Gastrocnemius medialis (tissue), 4 donors: Measurements from ENCODE around the gene GSTT2B. TPM values are rescaled to one million over a fixed set of nuclear protein-coding genes. Genes with fewer than 3 reads are reported as not detected.
A peak's percentile ranks its signal among the peaks of the same experiment; 100 is the strongest.
"Not testable (repeated sequence)": the region's sequence is repeated elsewhere in the genome, so short reads cannot be mapped to it uniquely, and the experiment has no call there.

Source experiments
- ATAC-seq, 2 donors: fragments of 150-250 bp; one replicate each; pipeline ENCODE4 v1.9.1; 2016
- DNase-seq, 2 donors: peaks; one replicate each; pipeline ENCODE4 v3.0.0-alpha.2; 2019
- H3K27ac ChIP-seq, 4 donors: fragments of 200-600 bp; sonication (generic); 1 replicate in 1 of 4; 2 replicates in 3 of 4; pipeline ENCODE4 v1.5.1; 2016 to 2018; ENCODE audit warnings: mild to moderate bottlenecking in 2 of 4, moderate library complexity in 1 of 4
- H3K27me3 ChIP-seq, 3 donors: fragments of 200-600 bp; sonication (generic) in 2 of 3; 1 replicate in 1 of 3; 2 replicates in 2 of 3; pipeline versions ENCODE4 v1.5.1 to v1.6.0; 2016 to 2019; ENCODE audit warnings: mild to moderate bottlenecking in 1 of 3, moderate library complexity in 1 of 3
- H3K36me3 ChIP-seq, 2 donors: fragments of 200-600 bp; sonication (generic) in 1 of 2; one replicate each; pipeline ENCODE4 v1.5.1; 2017 to 2018
- H3K4me1 ChIP-seq, 2 donors: fragments of 200-600 bp; sonication (generic) in 1 of 2; one replicate each; pipeline ENCODE4 v1.5.1; 2016 to 2017; ENCODE audit warnings: mild to moderate bottlenecking in 2 of 2
- H3K4me3 ChIP-seq, 4 donors: fragments of 200-600 bp; sonication (generic) in 3 of 4; 1 replicate in 1 of 4; 2 replicates in 3 of 4; pipeline ENCODE4 v1.5.1; 2016 to 2019; ENCODE audit warnings: mild to moderate bottlenecking in 2 of 4
- H3K9me3 ChIP-seq, 3 donors: fragments of 200-600 bp; sonication (generic) in 2 of 3; 1 replicate in 1 of 3; 2 replicates in 2 of 3; pipeline ENCODE4 v1.5.1; 2016 to 2019
- in situ Hi-C, 4 donors: fragments of 200-750 bp; cut with MboI; loops; one replicate each; pipeline versions ENCODE4 v1.15.0 to v1.8.0; 2017; ENCODE audit warnings: low sequenced_read_pairs in 4 of 4
- intact Hi-C: fragments of 100-400 bp; cut with DNase I; formaldehyde crosslinking; loops from one replicate; pipeline ENCODE4 v1.15.1; 2023; ENCODE audit warnings: low total_unique reads
- total RNA-seq, 4 donors: library from RNA; depleted of rRNA; stranded (reverse); fragments of >200 nt; gene quantifications; one replicate each; pipeline versions ENCODE4 v1.1.0 to v1.2.3, GENCODE V29; 2016
- TF ChIP-seq, protein P1 (sequence below), 5 experiments: fragments of 450-650 bp in 3 of 5; fragments of 200-600 bp in 2 of 5; sonication (generic) in 2 of 5; IDR thresholded peaks in 4 of 5; conservative IDR thresholded peaks in 1 of 5; 1 replicate in 4 of 5; 2 replicates in 1 of 5; pipeline ENCODE4 v1.5.1; 2016 to 2019; ENCODE audit warnings: antibody characterized with exemption in 5 of 5, mild to moderate bottlenecking in 3 of 5, moderate library complexity in 3 of 5

Gene GSTT2B
- total RNA-seq, 4 donors from 2014 or later, result 1.4 to 7.2 (median 5.1) TPM

GRCh38 chr22:23956301-23956900, 4.6 kb downstream of the GSTT2B start:
- DNase-seq (peak; percentile 61 to 69), ATAC-seq (peak; percentile 85 to 86)
- TF ChIP-seq, protein P1, sequence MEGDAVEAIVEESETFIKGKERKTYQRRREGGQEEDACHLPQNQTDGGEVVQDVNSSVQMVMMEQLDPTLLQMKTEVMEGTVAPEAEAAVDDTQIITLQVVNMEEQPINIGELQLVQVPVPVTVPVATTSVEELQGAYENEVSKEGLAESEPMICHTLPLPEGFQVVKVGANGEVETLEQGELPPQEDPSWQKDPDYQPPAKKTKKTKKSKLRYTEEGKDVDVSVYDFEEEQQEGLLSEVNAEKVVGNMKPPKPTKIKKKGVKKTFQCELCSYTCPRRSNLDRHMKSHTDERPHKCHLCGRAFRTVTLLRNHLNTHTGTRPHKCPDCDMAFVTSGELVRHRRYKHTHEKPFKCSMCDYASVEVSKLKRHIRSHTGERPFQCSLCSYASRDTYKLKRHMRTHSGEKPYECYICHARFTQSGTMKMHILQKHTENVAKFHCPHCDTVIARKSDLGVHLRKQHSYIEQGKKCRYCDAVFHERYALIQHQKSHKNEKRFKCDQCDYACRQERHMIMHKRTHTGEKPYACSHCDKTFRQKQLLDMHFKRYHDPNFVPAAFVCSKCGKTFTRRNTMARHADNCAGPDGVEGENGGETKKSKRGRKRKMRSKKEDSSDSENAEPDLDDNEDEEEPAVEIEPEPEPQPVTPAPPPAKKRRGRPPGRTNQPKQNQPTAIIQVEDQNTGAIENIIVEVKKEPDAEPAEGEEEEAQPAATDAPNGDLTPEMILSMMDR (IDR thresholded peaks at IDR 0.05 in 4 of 5, conservative IDR thresholded peaks at IDR 0.05 in 1 of 5), result peak; percentile 84 to 91 (median 89)
- H3K9me3 ChIP-seq, H3K36me3 ChIP-seq, H3K27me3 ChIP-seq, in situ Hi-C loops, H3K4me3 ChIP-seq, H3K27ac ChIP-seq, H3K4me1 ChIP-seq: not testable (repeated sequence)
- intact Hi-C loops, result loop anchor here (5.0 kb wide), 1 partner anchor 221 kb away; no protein-coding TSS in a partner anchor

DNA sequence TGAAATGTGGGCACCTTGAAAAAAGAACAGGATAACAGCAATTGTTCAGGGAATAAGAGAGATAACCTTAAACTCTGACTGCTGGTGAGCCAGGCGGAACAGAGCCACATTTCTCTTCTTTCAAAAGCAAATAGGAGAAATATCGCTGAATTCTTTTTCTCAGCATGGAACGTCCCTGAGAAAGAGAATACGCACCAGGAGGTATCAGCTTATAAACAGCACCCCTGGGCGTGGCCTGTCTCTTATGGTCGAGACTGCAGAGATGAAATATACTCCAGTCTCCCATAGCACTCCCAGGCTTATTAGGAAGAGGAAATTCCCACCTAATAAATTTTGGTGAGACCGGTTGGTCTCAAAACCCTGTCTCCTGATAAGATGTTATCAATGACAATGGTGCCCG, 5.1 kb downstream of the GSTT2B start:
- in situ Hi-C loops, DNase-seq, ATAC-seq, H3K4me1 ChIP-seq, H3K36me3 ChIP-seq, H3K9me3 ChIP-seq, H3K27me3 ChIP-seq, H3K27ac ChIP-seq, H3K4me3 ChIP-seq: not testable (repeated sequence)
- intact Hi-C loops, result loop anchor here (5.0 kb wide), 1 partner anchor 221 kb away; no protein-coding TSS in a partner anchor

- H3K36me3 ChIP-seq, in situ Hi-C loops, H3K27me3 ChIP-seq, ATAC-seq, H3K27ac ChIP-seq, H3K9me3 ChIP-seq, H3K4me1 ChIP-seq, H3K4me3 ChIP-seq, DNase-seq: not testable (repeated sequence)
- intact Hi-C loops, result loop anchor here (5.0 kb wide), 1 partner anchor 222 kb away; no protein-coding TSS in a partner anchor
Observed at GRCh38 chr22:23954991-23955305, 6.0 kb downstream of the GSTT2B start.

- H3K27ac ChIP-seq, DNase-seq, ATAC-seq, H3K36me3 ChIP-seq, intact Hi-C loops, H3K4me1 ChIP-seq, in situ Hi-C loops, H3K9me3 ChIP-seq, H3K4me3 ChIP-seq, H3K27me3 ChIP-seq: not testable (repeated sequence)
Observed at GRCh38 chr22:23954193-23954990, 6.6 kb downstream of the GSTT2B start.

DNA sequence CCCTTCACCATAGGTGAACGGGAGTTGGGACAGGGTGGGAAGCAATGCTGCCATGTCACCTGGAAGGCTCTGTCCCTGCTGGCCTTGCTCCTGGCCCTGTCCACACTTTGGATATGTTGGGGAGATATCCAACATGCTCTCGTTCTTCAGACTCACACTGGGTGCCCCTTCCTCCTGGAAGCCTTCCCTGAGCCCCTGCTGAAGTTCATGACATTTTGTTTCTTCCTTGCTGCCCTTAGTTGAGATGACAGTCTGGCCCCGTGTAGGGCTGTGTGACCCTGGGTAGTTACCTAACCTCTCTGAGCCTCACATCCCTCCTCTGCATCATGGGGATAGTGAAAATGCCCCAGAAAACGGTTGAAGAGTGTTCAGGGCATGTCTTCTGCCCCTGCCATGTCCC, 7.5 kb downstream of the GSTT2B start:
- H3K9me3 ChIP-seq, intact Hi-C loops, H3K36me3 ChIP-seq: not testable (repeated sequence)

GRCh38 chr22:23952794-23953405, 8.1 kb downstream of the GSTT2B start:
- DNase-seq, H3K9me3 ChIP-seq, H3K4me1 ChIP-seq, ATAC-seq, H3K27ac ChIP-seq, in situ Hi-C loops, H3K27me3 ChIP-seq, H3K36me3 ChIP-seq, intact Hi-C loops, H3K4me3 ChIP-seq: not testable (repeated sequence)

More for the DNA sequence above, 7.5 kb downstream of the GSTT2B start:
- in situ Hi-C loops, DNase-seq, H3K4me1 ChIP-seq, H3K4me3 ChIP-seq, H3K27me3 ChIP-seq, ATAC-seq, H3K27ac ChIP-seq: not testable (repeated sequence)

DNA sequence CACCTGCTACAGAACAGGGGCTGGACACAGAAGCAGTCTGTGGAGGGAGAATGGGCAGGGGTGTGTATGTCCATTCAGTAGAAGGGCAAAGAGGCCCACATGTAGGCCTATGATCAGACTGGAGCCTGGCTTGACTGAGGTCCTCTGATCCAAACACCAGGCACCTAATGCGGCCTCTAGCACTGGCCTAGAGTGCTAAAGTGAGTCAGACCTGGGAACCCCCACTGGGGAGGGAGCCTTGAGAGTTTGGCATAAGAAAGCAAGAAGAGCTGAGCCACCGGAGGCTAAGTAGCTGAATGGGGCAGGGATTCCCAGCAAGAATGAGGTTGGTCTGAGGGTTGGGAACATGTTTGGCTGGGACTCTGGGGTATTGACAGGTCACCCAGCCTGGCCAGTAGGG, 9.6 kb downstream of the GSTT2B start:
- not testable (repeated sequence) for ATAC-seq

GRCh38 chr22:23949764-23950163, 11.2 kb downstream of the GSTT2B start:
- H3K4me3 ChIP-seq, H3K9me3 ChIP-seq, ATAC-seq, DNase-seq, H3K36me3 ChIP-seq, H3K4me1 ChIP-seq, H3K27ac ChIP-seq, in situ Hi-C loops, H3K27me3 ChIP-seq: not testable (repeated sequence)
- intact Hi-C loops, result loop anchor here (5.0 kb wide), 1 partner anchor 53 kb away; no protein-coding TSS in a partner anchor

More for the DNA sequence above, 9.6 kb downstream of the GSTT2B start:
- H3K9me3 ChIP-seq, DNase-seq, H3K27me3 ChIP-seq, H3K4me3 ChIP-seq, H3K36me3 ChIP-seq, intact Hi-C loops, H3K27ac ChIP-seq, in situ Hi-C loops, H3K4me1 ChIP-seq: not testable (repeated sequence)

- intact Hi-C loops, result loop anchor here (5.0 kb wide), 1 partner anchor 55 kb away; no protein-coding TSS in a partner anchor
- H3K4me1 ChIP-seq, DNase-seq, H3K27me3 ChIP-seq, H3K27ac ChIP-seq, H3K36me3 ChIP-seq, H3K4me3 ChIP-seq, ATAC-seq, H3K9me3 ChIP-seq, in situ Hi-C loops: not testable (repeated sequence)
Observed at GRCh38 chr22:23947391-23947790, 13.6 kb downstream of the GSTT2B start.

DNA sequence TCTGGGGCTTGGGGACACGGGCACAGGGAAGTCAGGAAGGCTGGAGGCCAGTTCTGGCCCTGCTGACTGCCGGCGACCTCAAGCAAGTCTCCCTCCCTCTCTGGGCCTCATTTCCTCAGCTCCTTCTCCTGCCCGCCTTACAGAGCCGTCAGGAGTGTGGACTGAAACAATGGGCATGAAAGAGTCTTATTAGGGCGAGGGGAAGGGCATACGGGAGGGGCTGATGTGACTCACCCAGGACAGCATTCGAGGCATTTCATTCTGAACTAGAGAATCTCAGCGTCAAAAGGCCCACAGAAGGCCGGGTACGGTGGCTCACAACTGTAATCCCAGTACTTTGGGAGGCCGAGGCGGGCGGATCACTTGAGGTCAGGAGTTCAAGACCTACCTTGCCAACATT, 20.8 kb downstream of the GSTT2B start:
- H3K4me3 ChIP-seq, DNase-seq, H3K27ac ChIP-seq, H3K27me3 ChIP-seq, ATAC-seq, intact Hi-C loops, H3K36me3 ChIP-seq, H3K9me3 ChIP-seq, in situ Hi-C loops, H3K4me1 ChIP-seq: not testable (repeated sequence)
